Vagina (tissue), 2 donors: ENCODE data around the gene CYRIA.

Experiments used
- CTCF ChIP-seq, 3 experiments: fragments of 450-650 bp in 2 of 3; fragments of 200-600 bp in 1 of 3; sonication (generic) in 1 of 3; IDR thresholded peaks; one replicate each; pipeline ENCODE4 v1.5.1; 2017 to 2019; ENCODE audit warnings: antibody characterized with exemption in 3 of 3, mild to moderate bottlenecking in 2 of 3, moderate library complexity in 2 of 3
- POLR2AphosphoS5 ChIP-seq, 2 donors: sonication (generic); formaldehyde crosslinking; IDR thresholded peaks; one replicate each; pipeline ENCODE4 v1.9.0; 2017; ENCODE audit warnings: antibody characterized with exemption in 2 of 2, mild to moderate bottlenecking in 2 of 2, low read depth in 1 of 2; ENCODE audit not compliant: insufficient read depth in 1 of 2

- TF ChIP-seq CTCF (IDR thresholded peaks at IDR 0.05) (no peak), POLR2AphosphoS5 (IDR thresholded peaks at IDR 0.05; ENCODE audit: insufficient read depth in 1 of 2, low read depth in 1 of 2) (no peak)
These were observed 25.5 kb downstream of the CYRIA start for GRCh38 chr2:16640001-16640700.
